AG08395 (cell line): ENCODE data around the gene FYCO1.

Source experiments
- DNase-seq: peaks from one replicate; pipeline ENCODE4 v3.0.0; 2012; ENCODE audit warnings: mixed read lengths, low spot score

Gene FYCO1

DNA sequence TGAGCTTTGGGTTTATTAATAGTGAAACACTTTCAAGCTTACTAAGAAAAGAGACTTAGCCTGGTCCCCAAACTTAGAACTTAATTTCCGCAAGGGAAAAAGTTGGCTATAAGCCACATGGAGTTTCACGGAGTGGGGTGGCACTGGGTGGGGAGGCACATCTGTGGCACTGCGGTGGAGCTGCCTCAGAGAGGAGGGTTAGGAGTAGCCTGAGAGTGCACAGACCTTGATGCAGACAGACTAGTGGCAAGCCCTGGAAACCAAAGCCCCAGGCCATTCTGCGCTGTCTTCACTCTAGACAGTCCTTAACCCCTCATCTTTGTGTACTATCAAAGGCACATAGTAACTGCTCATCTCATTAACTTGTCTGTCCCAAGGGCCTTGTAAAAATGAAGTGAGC, 30.4 kb downstream of the FYCO1 start:
- DNase-seq = no peak

DNA sequence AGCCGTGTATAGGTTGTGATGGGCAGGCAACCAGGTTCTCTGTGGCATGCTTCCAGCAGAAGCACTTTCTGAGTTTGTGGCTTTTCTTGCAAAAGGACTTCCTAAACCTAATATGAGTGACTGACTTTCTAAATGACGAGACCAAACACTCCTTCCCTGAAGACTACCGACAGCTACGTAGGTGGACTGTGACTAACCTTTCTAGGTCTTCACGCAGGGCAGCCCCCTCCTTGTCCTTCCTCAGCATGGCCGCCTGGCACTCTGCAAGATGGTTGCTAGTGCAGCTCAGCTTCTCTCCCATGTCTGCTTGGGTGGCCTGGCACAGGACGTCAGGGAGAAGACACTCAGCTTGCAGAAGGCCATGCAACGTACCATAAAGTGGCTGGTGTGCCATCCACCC, 31.5 kb downstream of the FYCO1 start:
- DNase-seq = no peak

DNA sequence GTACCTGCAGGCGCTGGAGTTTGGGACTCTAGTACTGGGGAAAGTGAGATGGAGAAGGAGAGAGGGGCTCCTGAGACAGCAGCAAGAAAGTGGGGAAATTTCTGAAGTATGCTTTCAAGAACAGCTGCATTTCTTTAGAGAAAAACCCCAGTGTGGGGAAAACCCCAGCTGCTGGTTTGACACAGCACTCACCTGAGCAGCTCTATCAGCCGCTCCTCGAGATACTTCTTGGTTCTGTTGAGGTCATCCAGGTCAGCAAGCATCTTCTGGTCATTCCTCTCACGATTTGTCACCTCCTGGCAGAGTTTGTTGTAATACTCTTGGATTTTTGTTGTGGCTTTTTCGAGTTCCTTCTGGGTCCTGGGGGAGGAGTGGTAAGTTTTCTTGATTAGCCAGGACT, 33.6 kb downstream of the FYCO1 start:
- DNase-seq = no peak

DNA sequence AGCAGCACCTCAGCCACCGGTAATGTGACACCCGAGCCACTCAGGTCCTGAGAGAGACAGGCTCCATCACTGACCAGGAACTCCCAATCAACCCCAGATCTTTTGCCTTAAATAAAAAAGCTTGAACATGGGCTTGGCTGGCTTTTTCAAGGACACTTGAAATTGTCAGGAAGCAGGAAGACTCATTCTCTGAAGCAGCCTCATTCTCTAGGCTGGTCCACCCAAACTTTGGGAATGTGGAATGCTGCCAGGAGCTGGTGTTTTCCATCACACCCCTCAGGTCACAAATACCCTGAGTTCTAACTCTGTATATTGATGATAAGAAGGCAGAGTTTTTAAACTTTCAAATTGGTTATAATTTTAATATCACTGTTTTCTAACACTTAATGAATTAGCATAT, 35.3 kb downstream of the FYCO1 start:
- DNase-seq = no peak

DNA sequence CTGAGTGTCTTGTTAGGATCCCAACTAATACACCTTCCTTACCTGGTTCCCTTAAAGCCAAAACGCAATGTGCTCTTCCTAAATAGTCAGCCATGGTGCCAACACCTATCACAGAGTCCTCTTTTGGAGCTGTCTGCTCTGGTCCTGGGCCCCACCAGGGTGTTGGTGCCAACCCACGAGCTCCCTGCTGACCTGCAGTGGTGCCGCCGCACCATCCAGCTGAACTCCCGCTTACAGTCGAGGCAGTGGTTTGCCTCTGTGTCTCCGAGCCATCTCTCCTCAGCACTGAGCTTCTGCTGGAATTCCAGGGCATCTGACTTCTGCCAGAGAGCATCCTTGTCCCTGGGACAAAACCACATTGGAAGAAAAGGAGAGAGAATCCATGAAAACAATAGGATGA, 36.4 kb downstream of the FYCO1 start:
- DNase-seq = no peak

DNA sequence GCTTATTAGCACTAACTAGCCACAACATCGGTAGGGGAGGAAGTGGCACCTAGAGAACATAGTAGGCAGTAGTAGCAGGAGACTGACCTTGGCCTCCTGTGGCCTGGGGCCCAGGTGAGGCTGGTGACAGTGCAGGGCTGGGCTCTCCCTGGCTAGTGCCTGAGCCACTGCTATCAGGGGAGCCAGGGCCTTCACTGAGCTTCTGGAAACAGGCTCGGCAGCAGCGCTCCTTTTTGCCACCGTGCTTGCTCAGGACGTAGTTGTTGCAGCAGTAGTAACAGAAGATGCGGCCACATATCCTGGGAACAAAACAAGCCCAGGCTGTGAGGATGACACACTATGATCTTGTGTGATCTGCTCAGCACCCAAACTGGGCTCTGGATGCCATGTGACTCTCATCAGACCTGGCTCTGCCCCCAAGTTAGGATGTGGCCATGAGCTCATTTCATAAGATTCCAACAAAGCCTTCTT, 37.3 kb downstream of the FYCO1 start:
- peak; percentile 91 for DNase-seq

DNA sequence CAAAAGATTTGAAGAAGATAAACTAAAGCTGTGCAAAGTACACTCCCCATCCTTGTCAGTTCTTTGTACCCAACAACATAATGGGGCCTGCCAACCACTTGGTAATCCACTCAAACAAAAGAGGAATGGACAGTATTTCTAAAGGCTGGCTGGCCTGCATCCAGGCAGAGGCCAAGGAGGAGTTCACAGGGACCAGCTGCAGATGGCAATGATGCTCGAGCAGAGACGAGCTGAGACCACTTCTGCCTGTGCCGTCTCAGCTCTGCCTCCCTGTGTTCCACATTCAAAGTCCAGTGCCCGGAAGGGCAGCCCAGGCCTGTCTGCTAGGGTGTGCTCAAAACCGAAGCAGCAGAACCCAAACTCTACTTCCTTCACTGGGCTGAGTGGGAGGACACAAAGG, 38.0 kb downstream of the FYCO1 start:
- DNase-seq = no peak

DNA sequence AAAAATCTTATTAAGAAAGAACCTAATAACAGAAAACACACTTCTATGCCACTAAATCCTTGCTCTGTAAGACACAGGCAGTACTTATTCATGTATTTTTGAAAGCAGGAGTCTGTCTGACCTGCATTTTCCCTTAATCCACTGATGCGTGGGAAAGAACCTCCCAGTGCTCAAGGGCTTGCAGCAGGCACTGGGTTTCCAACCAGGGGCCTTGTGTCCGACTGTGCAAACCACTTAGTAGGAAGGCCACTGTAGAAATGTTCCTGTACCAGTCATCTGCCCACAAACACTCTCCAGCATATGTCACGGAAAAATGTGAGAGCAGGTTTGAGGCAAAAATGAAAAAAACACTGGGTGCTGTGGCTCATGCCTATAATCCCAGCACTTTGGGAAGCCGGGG, 39.9 kb downstream of the FYCO1 start:
- no peak for DNase-seq

DNA sequence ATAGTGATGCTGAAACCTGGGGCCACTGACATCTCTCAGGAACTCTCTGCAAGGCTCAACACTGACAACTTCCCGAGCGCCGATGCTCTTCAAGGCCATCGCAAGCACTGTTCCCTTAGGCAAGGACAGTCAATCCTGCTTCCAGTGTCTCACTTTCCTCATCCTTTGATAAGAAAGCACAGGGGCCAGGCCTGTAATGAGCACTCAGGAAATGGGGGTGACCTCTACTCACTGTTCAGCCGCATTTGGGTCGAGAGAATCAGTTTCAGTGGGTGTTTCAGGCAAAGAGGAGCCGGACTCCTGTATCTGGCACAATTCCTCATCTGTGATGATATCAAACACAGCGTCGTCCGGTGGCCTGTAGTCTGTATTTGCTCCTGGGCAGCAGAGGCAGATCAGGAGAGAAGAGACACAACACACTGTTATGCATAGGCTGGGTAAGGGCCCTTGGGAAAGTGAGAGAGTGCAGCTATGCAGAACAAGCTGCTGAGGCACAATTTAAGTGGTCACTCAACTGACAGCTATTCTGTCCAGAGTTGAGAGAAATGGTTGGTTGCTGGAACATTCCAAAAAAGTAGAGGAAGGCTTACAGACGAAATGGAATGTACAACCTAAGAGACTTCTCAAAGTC, 40.5 kb downstream of the FYCO1 start:
- no peak for DNase-seq

DNA sequence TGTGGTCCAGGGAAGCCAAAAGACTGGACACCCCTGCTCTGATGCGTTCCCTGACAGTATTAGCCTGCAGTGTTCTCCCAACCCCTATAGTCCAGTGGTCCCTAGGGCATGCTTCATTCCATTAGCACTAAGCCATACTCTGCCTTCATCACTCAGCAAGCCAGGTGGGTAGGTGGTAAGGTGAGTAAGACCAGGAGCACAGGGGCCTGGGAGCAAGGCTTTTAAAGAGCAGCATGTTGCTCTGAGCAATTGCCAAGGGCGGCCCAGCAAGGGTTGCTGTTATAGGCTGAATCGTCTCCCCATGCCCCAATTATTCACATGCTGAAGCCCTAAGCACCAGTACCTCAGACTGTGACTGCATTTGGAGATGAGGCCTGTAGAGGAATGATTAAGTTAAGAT, 41.3 kb downstream of the FYCO1 start:
- no peak for DNase-seq

DNA sequence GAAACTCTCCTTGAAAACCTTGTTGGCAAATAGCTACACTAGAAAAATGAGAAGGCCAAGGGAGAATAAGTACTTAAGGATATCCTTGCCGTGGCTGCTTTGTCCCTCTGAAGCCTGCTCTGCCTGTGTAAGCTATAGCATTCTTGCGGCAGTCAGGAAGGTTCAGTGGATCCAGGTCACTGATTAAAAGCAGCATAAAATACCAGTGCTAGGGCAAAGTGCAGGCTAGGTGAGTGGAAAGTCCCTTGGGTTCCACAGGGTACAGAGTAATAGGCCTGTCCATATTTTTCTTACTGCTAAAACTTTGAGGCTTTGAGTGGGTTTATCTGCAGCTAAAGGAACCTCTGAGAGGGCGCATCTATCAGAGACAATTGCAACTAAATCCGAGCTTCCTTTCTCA, 42.1 kb downstream of the FYCO1 start:
- DNase-seq = no peak

DNA sequence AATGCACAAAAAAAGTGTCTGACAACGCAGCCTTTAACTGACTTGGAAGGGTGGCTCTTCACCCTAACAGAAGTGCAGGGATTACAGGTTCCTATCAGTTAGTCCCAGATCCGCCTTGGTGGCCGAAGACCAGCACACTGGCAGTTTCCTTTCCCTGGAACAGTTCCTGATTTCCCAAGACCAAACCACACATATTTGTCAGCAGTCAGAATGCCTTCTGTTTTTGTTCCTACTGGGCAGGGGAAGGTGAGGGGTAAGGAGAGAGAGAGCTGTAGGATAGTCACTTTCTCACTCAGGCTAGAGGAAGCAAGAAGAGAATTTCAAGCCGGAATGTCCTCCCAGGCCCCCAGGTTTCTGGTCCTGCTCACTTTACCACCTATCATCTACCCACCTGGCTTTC, 43.2 kb downstream of the FYCO1 start:
- no peak for DNase-seq

DNA sequence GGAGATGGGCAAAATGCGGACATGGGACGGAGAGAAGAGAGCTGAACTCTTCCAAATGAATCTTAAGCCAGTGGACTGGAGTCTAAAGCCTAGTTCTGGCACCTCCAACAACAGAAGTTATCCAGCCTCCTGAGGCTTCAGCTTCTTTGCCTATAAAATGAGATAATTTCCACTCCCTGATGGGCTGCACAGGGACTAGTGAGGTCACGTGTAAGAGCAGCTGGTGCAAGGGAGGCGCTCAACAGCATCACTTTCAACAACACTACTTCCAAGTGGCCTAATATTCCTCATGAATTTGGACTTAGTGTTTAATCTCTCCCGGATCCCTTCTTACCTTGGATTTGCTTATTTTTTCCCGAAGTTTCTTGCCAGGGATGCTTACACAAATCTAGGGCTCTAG, 43.7 kb downstream of the FYCO1 start:
- no peak for DNase-seq

DNA sequence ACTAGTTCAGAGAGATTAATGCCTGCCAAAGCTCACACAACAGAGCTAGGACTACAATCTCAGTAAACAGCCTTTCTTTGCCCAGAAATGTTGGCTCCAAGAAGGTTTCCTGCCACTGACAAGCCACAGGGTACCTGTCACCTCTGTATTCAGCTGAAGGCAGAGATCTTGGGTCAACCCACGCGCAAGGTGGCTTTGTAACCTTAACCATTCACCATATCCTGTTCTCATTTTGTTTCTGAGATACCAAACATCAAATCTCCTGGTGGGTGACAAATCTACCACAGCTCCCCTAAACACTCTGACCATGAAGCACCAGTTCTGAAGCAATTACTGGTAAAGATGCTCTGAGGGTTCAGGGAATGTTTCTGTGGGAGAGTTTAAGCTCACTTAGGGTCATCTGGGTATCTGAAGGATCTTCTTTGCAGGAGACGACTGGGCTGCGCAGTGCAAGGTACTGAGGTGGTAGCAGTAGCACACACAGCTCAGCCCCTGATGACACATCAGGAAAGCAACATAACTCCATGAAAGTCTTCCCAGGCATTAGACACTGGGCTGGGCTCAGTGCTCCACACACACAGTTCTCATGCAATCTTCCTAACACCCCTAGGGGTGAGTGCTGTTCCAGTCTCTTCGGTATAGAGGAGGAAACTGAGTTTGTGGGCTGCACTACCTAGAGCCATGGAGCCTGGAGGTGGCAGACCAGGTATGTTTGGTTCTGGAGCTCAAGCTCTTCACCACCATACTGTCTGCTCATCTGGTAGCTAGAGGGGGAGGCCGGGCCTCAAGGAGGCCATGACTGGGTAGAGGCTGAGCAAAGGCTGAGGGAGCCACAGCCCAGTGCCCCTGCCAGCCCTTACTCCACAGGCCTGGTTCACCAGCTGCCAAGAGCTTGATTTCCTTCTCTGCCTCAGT, 44.7 kb downstream of the FYCO1 start:
- no peak for DNase-seq

DNA sequence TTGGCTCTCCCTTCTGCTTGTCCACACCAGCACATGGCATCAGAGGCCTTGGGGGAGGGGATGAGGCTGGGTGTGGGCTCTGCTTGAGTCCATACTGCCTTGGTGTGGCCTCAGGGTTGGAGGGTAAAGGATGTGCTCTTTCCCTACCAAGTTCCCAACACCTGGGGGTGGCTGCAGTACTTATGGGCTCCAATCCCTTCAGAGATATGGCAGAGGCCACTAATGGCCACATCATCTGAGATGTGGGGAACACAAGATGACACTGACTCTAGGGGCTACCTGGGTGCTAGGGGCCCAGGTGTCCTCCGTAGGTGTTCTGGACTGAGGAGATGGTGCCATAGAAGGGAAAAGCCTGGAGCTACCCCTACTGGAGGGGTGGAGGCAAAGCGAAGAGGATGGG, 45.5 kb downstream of the FYCO1 start:
- DNase-seq = no peak

DNA sequence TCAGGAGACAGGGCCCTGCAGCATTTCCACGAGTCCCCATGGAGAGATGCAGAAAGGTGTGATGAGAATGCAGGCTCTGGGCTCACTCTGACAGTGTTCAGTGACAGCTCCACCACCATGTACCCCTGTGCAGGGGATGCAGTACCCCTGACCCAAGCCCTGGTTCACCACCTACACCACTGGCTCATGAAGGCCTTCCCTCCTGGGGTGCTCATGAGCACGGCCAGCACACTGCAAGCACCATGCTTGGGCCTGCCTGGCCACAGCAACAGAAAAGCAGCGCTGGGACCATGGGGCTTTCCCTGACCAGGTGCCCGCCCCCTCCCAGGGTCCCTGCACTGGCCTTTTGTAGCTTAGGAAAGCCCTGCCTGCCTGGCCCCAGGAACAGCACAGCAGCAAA, 46.2 kb downstream of the FYCO1 start:
- DNase-seq = no peak

DNA sequence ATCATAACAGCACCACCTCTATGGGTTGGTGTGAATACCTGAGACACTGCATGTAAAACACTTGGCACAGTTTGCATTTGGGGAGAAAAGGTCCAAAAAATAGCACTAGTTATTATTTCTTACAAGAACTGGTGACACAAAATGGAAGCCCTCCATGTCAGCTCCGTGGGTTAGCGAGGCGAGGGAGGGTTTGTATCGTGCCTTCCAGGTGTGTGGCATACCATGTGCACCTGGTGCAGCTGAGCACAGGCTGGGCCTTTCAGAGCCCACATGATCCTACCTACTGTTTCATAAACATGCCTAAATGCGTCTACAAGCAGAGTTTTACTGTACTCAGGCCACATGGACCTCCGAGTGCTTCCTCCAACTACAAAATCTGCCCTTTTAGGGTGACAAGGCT, 46.7 kb downstream of the FYCO1 start:
- no peak for DNase-seq

DNA sequence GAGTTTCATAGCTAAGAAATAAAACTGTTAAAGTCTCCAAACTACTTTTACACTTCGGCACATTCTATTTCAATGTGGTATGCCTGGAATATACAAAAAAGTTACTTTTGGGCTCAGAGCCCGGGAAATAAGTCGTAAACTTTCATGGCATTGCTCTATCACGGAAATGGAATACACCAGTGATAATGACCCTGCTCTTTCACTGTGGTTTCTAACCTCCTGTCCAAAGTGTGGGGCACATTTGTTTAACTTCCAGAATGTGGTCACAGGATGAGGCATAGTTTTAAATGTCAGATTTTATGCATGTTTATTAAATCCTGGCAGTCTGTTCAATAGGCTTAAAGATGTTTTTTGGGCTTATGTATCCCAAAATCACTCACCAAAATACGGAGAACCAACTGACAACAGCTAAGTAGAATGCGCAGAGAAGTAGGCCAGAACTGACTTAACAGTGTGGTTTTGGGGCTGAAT, 47.3 kb downstream of the FYCO1 start:
- DNase-seq = peak; percentile 90

DNA sequence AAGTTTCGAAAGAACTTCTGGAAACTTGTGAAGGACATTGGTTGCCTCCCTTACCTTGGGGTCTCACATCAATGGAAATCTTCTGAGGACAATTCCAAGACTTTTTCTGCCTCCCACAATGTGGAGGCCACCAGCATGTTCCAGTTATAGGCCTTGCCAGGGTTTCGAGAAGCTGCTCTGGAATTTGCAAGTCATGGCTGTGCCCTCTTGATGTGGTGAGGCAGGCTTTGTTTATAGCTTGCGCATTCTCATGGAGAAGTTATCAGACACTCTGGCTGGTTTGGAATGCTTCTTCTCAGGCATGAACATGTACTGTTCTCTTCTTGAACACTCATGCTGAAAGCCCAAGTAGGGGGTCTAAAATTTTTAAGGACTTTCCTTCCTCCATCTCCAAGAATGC, 48.3 kb downstream of the FYCO1 start:
- no peak for DNase-seq

DNA sequence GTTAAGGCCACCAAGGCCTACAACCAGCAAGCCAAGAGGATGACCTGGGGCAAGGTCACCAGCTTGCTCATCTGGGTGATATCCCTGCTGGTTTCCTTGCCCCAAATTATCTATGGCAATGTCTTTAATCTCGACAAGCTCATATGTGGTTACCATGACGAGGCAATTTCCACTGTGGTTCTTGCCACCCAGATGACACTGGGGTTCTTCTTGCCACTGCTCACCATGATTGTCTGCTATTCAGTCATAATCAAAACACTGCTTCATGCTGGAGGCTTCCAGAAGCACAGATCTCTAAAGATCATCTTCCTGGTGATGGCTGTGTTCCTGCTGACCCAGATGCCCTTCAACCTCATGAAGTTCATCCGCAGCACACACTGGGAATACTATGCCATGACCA, 48.7 kb downstream of the FYCO1 start:
- no peak for DNase-seq

DNA sequence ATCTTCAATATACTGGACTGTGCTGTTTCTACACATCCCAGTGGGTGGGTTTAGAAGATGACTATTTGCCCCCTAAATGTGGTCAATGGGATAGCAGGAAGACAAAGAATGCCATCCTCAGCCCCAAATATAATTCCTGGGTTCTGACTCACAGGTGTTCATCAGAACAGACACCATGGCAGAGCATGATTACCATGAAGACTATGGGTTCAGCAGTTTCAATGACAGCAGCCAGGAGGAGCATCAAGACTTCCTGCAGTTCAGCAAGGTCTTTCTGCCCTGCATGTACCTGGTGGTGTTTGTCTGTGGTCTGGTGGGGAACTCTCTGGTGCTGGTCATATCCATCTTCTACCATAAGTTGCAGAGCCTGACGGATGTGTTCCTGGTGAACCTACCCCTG, 49.3 kb downstream of the FYCO1 start:
- no peak for DNase-seq

DNA sequence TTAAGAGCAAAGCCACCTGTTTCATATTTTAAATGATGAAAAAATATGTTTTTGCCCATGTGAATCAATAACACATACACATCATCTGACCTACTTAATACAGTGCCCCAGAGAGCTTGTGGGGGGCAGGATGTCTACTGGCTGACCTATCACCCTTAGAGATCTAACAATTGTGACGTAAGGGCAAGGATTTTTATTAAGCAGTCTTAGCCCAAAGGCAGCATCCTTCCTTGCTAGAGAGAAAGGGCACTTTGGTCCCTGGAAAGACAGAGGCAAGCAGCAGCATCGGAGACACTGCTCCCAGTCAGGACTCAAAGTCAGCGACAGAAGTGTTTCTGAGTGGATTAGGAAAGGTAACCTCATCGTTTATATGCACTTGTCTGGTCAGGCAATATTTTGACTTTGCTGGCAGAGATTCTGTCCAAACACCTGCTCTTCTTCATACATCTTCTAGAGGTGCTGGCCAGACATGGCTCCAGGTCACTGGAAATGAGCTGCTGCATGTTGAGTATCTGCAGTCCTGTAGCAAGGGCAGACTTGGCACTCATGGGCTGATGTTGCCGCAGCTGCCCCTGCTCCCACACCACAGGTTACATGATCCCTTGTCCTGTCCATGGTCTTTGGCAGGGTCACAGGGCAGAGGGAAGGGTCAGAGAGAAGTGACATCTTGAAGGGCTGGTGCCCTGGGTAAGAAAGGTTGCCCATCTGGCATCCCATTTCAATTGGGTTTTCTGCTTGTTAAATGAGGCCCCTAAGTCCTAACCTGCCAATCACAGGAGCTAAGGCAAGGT, 50.6 kb downstream of the FYCO1 start:
- no peak for DNase-seq
